ENCODE data around the gene NAPSA. TPM values are rescaled to one million over a fixed set of nuclear protein-coding genes. Genes with fewer than 3 reads are reported as not detected.

NAPSA gene
- total and polyA plus RNA-seq, 9 of the 15 experiments (the other 6 are each of a cell fraction or from before 2014, with no cell fraction given): 0.25 to 1.9 (median 0.69) TPM

DNA sequence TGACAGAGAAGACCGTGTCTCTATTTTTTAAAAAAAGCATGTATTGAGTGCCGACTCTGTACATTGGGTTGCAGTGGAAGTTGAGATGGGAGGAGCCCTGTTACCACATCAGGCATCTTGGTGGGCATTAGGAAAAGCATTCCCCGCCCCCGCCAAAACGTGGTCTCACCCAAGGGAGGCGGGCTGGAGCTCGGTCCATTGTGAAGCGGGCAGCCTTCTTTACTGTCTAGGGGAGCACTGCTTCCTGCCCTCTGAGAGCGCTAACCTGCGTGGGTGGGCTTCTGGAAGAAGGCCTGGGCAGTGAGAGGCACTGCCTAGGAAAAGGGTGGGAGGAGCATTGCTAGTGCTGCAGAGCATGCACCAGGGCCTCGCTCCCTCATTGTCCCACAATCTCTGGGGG, 14.7 kb upstream of the NAPSA start (continued):
- TF ChIP-seq, protein P1, sequence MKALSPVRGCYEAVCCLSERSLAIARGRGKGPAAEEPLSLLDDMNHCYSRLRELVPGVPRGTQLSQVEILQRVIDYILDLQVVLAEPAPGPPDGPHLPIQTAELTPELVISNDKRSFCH (CRISPR knock-in tag; IDR thresholded peaks at IDR 0.05): no peak
- TF ChIP-seq, protein P1 (tag; IDR thresholded peaks at IDR 0.05): no peak
- TF ChIP-seq SP1 (CRISPR knock-in tag; IDR thresholded peaks at IDR 0.05): no peak
- TF ChIP-seq NFRKB (IDR thresholded peaks at IDR 0.05; ENCODE audit: low read depth): no peak
- TF ChIP-seq MYBL2 (IDR thresholded peaks at IDR 0.05; ENCODE audit: low read depth): no peak
- no peak for TF ChIP-seq MYBL2 (CRISPR knock-in tag; IDR thresholded peaks at IDR 0.05; ENCODE audit: borderline replicate concordance)
- no peak for TF ChIP-seq ZNF589 (CRISPR knock-in tag; IDR thresholded peaks at IDR 0.05; ENCODE audit: low read depth)
- TF ChIP-seq IFI16 (CRISPR knock-in tag; IDR thresholded peaks at IDR 0.05): no peak
- TF ChIP-seq RB1 (IDR thresholded peaks at IDR 0.05; ENCODE audit: low read depth): no peak
- no peak for TF ChIP-seq PRPF4 (IDR thresholded peaks at IDR 0.05; ENCODE audit: insufficient read depth, low read depth, low read length, poor library complexity, severe bottlenecking)
- TF ChIP-seq CHCHD3 (CRISPR knock-in tag; IDR thresholded peaks at IDR 0.05): no peak
- no peak for TF ChIP-seq NCOA1 (IDR thresholded peaks at IDR 0.05; ENCODE audit: low read depth)

DNA sequence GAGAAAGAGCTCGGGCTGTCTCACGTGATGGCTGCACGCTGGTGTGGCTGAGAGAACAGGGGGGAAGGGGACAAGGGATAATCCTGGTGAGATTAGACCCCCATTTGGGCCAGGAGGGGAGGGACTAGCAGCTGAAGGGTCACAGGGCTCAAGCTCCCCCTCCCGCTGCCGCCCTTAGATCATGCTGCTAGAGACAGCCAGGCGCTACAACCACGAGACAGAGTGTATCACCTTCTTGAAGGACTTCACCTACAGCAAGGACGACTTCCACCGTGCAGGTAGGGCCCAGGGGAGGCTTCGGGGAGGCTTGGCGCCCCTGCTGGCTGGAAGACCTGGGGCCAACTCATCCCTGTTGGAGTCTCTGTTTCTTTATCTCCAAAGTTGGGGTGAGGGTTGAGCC, 14.2 kb upstream of the NAPSA start:
- no peak for FAIRE-seq
- H3K9ac ChIP-seq (ENCODE audit: insufficient read depth in 1 of 2, low read depth in 2 of 2, low read length in 2 of 2): peak overlapping the region in 1 of 2 experiments; percentile 70; a peak in 2 of 4 replicates
- CTCF ChIA-PET (ENCODE audit: low intra/inter-chr PET ratio): no interaction called here
- peaks cover 34% of the 10 kb centered on the region for H3K79me2 ChIP-seq (ENCODE audit: control insufficient read depth, insufficient read depth, low read length)
- H3K9me1 ChIP-seq (ENCODE audit: control insufficient read depth, insufficient read depth, low read length): no peaks in the 10 kb centered on the region
- H3K27me3 ChIP-seq (ENCODE audit: control insufficient read depth in 2 of 2, insufficient read depth in 2 of 2, low read length in 2 of 2): no peaks in the 10 kb centered on the region
- in situ Hi-C loops (cut with MboI) (no loop called here), intact Hi-C loops (cut with micrococcal nuclease) (loop anchor here (5.0 kb wide), 1 partner anchor 278 kb away; no protein-coding TSS in a partner anchor)
- 87% methylated on average over 9 of the region's 11 CpGs for WGBS (ENCODE audit: insufficient coverage, low coverage, missing lambda C conversion rate)
- H4K20me1 ChIP-seq (replicated peaks; ENCODE audit: control insufficient read depth, insufficient read depth, low read length): peaks cover 2% of the 10 kb centered on the region
- BruUV-seq (replicated peaks): no TSS peak
- H3K4me2 ChIP-seq (ENCODE audit: insufficient read depth, low read length): no peak overlapping the region; the same call in 1 of the 2 replicates
- H3K36me3 ChIP-seq (ENCODE audit: control insufficient read depth, insufficient read depth, low read length): peaks cover 59% of the 10 kb centered on the region; the same call in 2 of the 3 replicates
- no peak overlapping the region for H3K4me3 ChIP-seq
- no peak overlapping the region for H2AFZ ChIP-seq (ENCODE audit: low read depth, low read length)
- peak in 1 of 4 experiments; percentile 2 for DNase-seq (ENCODE audit: extremely low read depth in 1 of 4, low spot score in 3 of 4)
- POLR2A ChIA-PET: no interaction called here
- no peak for ATAC-seq
- no peak overlapping the region for H3K27ac ChIP-seq (ENCODE audit: extremely low read depth, low read depth, low read length)
- peaks cover 19 to 68% of the 10 kb centered on the region in 2 experiments for H3K4me1 ChIP-seq (replicated peaks in 1 of 2; ENCODE audit: control insufficient read depth in 2 of 2, insufficient read depth in 2 of 2, low read length in 2 of 2)
- no peaks in the 10 kb centered on the region for H3K9me3 ChIP-seq (replicated peaks; ENCODE audit: control insufficient read depth, insufficient read depth, low read depth, low read length)
- TF ChIP-seq TCF7 (IDR thresholded peaks at IDR 0.05; ENCODE audit: borderline replicate concordance): no peak
- TF ChIP-seq, protein P2, sequence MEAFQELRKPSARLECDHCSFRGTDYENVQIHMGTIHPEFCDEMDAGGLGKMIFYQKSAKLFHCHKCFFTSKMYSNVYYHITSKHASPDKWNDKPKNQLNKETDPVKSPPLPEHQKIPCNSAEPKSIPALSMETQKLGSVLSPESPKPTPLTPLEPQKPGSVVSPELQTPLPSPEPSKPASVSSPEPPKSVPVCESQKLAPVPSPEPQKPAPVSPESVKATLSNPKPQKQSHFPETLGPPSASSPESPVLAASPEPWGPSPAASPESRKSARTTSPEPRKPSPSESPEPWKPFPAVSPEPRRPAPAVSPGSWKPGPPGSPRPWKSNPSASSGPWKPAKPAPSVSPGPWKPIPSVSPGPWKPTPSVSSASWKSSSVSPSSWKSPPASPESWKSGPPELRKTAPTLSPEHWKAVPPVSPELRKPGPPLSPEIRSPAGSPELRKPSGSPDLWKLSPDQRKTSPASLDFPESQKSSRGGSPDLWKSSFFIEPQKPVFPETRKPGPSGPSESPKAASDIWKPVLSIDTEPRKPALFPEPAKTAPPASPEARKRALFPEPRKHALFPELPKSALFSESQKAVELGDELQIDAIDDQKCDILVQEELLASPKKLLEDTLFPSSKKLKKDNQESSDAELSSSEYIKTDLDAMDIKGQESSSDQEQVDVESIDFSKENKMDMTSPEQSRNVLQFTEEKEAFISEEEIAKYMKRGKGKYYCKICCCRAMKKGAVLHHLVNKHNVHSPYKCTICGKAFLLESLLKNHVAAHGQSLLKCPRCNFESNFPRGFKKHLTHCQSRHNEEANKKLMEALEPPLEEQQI (IDR thresholded peaks at IDR 0.05): no peak
- TF ChIP-seq, protein P3, sequence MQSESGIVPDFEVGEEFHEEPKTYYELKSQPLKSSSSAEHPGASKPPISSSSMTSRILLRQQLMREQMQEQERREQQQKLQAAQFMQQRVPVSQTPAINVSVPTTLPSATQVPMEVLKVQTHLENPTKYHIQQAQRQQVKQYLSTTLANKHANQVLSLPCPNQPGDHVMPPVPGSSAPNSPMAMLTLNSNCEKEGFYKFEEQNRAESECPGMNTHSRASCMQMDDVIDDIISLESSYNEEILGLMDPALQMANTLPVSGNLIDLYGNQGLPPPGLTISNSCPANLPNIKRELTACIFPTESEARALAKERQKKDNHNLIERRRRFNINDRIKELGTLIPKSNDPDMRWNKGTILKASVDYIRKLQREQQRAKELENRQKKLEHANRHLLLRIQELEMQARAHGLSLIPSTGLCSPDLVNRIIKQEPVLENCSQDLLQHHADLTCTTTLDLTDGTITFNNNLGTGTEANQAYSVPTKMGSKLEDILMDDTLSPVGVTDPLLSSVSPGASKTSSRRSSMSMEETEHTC (IDR thresholded peaks at IDR 0.05): no peak
- TF ChIP-seq ARID1B (IDR thresholded peaks at IDR 0.05): no peak
- TF ChIP-seq, protein P4, sequence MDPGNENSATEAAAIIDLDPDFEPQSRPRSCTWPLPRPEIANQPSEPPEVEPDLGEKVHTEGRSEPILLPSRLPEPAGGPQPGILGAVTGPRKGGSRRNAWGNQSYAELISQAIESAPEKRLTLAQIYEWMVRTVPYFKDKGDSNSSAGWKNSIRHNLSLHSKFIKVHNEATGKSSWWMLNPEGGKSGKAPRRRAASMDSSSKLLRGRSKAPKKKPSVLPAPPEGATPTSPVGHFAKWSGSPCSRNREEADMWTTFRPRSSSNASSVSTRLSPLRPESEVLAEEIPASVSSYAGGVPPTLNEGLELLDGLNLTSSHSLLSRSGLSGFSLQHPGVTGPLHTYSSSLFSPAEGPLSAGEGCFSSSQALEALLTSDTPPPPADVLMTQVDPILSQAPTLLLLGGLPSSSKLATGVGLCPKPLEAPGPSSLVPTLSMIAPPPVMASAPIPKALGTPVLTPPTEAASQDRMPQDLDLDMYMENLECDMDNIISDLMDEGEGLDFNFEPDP (CRISPR knock-in tag; IDR thresholded peaks at IDR 0.05): no peak
- no peak for TF ChIP-seq ZNF77 (CRISPR knock-in tag; IDR thresholded peaks at IDR 0.05)

All from K562 (cell line).